AG04450 (cell line): ENCODE data around the gene SMARCB1. TPM values are rescaled to one million over a fixed set of nuclear protein-coding genes. Genes with fewer than 3 reads are reported as not detected.

Experiments
- CTCF ChIA-PET: fragments of 300-600, 350-600 bp; formaldehyde crosslinking; extraction: SDS; loops from one replicate; lab custom pipeline; 2022; ENCODE audit warnings: antibody characterized with exemption, inconsistent platforms; lab: Charles Lee
- POLR2A ChIA-PET: fragments of 350-600 bp; formaldehyde crosslinking; extraction: SDS; loops from one replicate; lab custom pipeline; 2021; ENCODE audit warnings: antibody characterized with exemption, inconsistent platforms; lab: Yijun Ruan, JAX
- DNase-seq: peaks from one replicate; pipeline ENCODE4 v3.0.0-alpha.2; 2011; ENCODE audit warnings: low read depth, low spot score
- H3K27ac ChIP-seq: one replicate; pipeline ENCODE4 v1.5.1; 2012; ENCODE audit warnings: low read depth, low read length, control low read depth
- H3K27me3 ChIP-seq: one replicate; pipeline ENCODE4 v1.6.0; 2012; ENCODE audit warnings: low read length; ENCODE audit not compliant: control insufficient read depth, insufficient read depth
- H3K4me3 ChIP-seq: 2 replicates; pipeline ENCODE4 v1.5.1; 2011; ENCODE audit warnings: mild to moderate bottlenecking, low read depth, low read length, control low read depth
- H3K9me3 ChIP-seq: 2 replicates; pipeline ENCODE4 v1.5.1; 2012; ENCODE audit warnings: low read length; ENCODE audit not compliant: control insufficient read depth, insufficient read depth
- CTCF ChIP-seq: IDR thresholded peaks from 2 replicates; pipeline ENCODE4 v1.5.1; 2011; ENCODE audit warnings: low read depth, low read length, control low read depth, inconsistent platforms
- polyA plus RNA-seq: library from polyadenylated mRNA; depleted of rRNA; stranded (reverse); fragments of >200 nt; gene quantifications from 2 replicates; pipeline ENCODE4 v1.2.3, GENCODE V29; 2011; rRNA removed
- small RNA-seq: library from RNA; depleted of rRNA; stranded (forward); fragments of <200 nt; gene quantifications from one replicate; pipeline ENCODE3, GENCODE V24; 2012; ENCODE audit warnings: low read depth; ENCODE audit not compliant: insufficient read length

Gene SMARCB1
- polyA plus RNA-seq, 1 experiment: 180 TPM

GRCh38 chr22:23883658-23884057 is 96.9 kb downstream of the SMARCB1 start:
- TF ChIP-seq CTCF: no peak
- H3K4me3 ChIP-seq: no peak overlapping the region
- H3K9me3 ChIP-seq: no peaks in the 10 kb centered on the region; the same call in none of the 2 replicates
- POLR2A ChIA-PET: no interaction called here
- DNase-seq: no peak
- CTCF ChIA-PET: interaction anchor here (1.9 kb wide), 1 partner anchor 34 kb away, joined by 6 read pairs; no protein-coding TSS in a partner anchor
- H3K27ac ChIP-seq: no peak overlapping the region
- no peaks in the 10 kb centered on the region for H3K27me3 ChIP-seq

- Histone ChIP-seq H3K4me3 (no peak overlapping the region), H3K9me3 (no peaks in the 10 kb centered on the region; the same call in none of the 2 replicates), H3K27me3 (no peaks in the 10 kb centered on the region), H3K27ac (no peak overlapping the region)
- ChIA-PET CTCF (interaction anchor here (1.9 kb wide), 1 partner anchor 35 kb away, joined by 6 read pairs; no protein-coding TSS in a partner anchor), POLR2A (no interaction called here)
- no peak for TF ChIP-seq CTCF
- no peak for DNase-seq
These were observed 97.4 kb downstream of the SMARCB1 start for GRCh38 chr22:23884140-23884539.

Small RNAs within 50 kb of the gene (small RNA-seq; reads per million reads assigned to genes)
- gene RN7SL268P: not detected

Other genes starting within 250 kb of the SMARCB1 start
- not detected in 2 replicates for gene IGLL1, start 206.7 kb upstream of the SMARCB1 start, polyA plus RNA-seq
- 0.09 and 0.17 TPM in 2 replicates for gene DRICH1, start 154.6 kb upstream of the SMARCB1 start, polyA plus RNA-seq
- not detected in 2 replicates for gene RGL4, start 96.0 kb upstream of the SMARCB1 start, polyA plus RNA-seq
- 1.6 and 2.8 TPM in 2 replicates for gene ZNF70, start 35.9 kb upstream of the SMARCB1 start, polyA plus RNA-seq
- not detected in 2 replicates for gene VPREB3, start 32.5 kb upstream of the SMARCB1 start, polyA plus RNA-seq
- gene C22orf15, start 24.0 kb upstream of the SMARCB1 start, polyA plus RNA-seq: 2.1 and 2.9 TPM in 2 replicates
- 10.1 and 16.9 TPM in 2 replicates for gene CHCHD10, start 19.0 kb upstream of the SMARCB1 start, polyA plus RNA-seq
- gene MMP11, start 14.1 kb upstream of the SMARCB1 start, polyA plus RNA-seq: 5.7 and 9.0 TPM in 2 replicates
- gene DERL3, start 52.0 kb downstream of the SMARCB1 start, polyA plus RNA-seq: 0.19 and 0.27 TPM in 2 replicates
- 7.2 and 7.5 TPM in 2 replicates for gene SLC2A11, start 70.9 kb downstream of the SMARCB1 start, polyA plus RNA-seq
- gene MIF, start 107.4 kb downstream of the SMARCB1 start, polyA plus RNA-seq: 154 and 186 TPM in 2 replicates
- gene GSTT2B, start 174.2 kb downstream of the SMARCB1 start, polyA plus RNA-seq: 33.1 and 39.7 TPM in 2 replicates
- gene DDTL, start 179.9 kb downstream of the SMARCB1 start, polyA plus RNA-seq: 0.78 and 1.1 TPM in 2 replicates
- 91.4 and 99.4 TPM in 2 replicates for gene DDT, start 187.5 kb downstream of the SMARCB1 start, polyA plus RNA-seq
- 1.1 and 1.3 TPM in 2 replicates for gene GSTT2, start 193.2 kb downstream of the SMARCB1 start, polyA plus RNA-seq
- not detected in 2 replicates for gene GSTT4, start 218.5 kb downstream of the SMARCB1 start, polyA plus RNA-seq
- gene CABIN1, start 224.3 kb downstream of the SMARCB1 start, polyA plus RNA-seq: 6.3 and 14.5 TPM in 2 replicates